H1 (cell line): ENCODE results near the gene NOL9. TPM values are rescaled to one million over a fixed set of nuclear protein-coding genes. Genes with fewer than 3 reads are reported as not detected.

Source experiments
- BACH1 ChIP-seq: IDR thresholded peaks from 2 replicates; pipeline ENCODE4 v1.6.1; 2012; ENCODE audit warnings: low read length, improper control_type of control experiment
- EGR1 ChIP-seq: IDR thresholded peaks from 2 replicates; pipeline ENCODE4 v1.6.1; 2011; ENCODE audit warnings: low read depth, low read length, borderline replicate concordance
- HDAC2 ChIP-seq, 2 experiments: fragments of 300-600 bp in 1 of 2; sonication (generic) in 1 of 2; IDR thresholded peaks; 2 replicates each; pipeline ENCODE4 v1.6.1; 2011 to 2012; ENCODE audit warnings: low read depth in 2 of 2, low read length in 2 of 2, mild to moderate bottlenecking in 2 of 2, moderate library complexity in 2 of 2, borderline replicate concordance in 1 of 2, inconsistent platforms in 1 of 2
- JUND ChIP-seq: IDR thresholded peaks from 2 replicates; pipeline ENCODE4 v1.6.1; 2011; ENCODE audit warnings: mild to moderate bottlenecking, improper control_type of control experiment, low read length
- KDM1A ChIP-seq: fragments of 200-600, 300-600 bp; sonication (generic); IDR thresholded peaks from 2 replicates; pipeline ENCODE4 v1.7.1; 2016; ENCODE audit warnings: mild to moderate bottlenecking, low read length, borderline replicate concordance
- KDM4A ChIP-seq: IDR thresholded peaks from one replicate; pipeline ENCODE4 v1.7.1; 2012; ENCODE audit warnings: low read depth, mild to moderate bottlenecking, moderate library complexity, low read length, inconsistent platforms; ENCODE audit not compliant: severe bottlenecking
- PHF8 ChIP-seq: fragments of 200-600 bp; sonication (generic); conservative IDR thresholded peaks from 2 replicates; pipeline ENCODE4 v1.7.1; 2012; ENCODE audit warnings: low read depth, mild to moderate bottlenecking, inconsistent platforms, low read length, moderate library complexity
- POLR2A ChIP-seq, 2 experiments: IDR thresholded peaks; 1 replicate in 1 of 2; 2 replicates in 1 of 2; pipeline ENCODE4 v1.6.1; 2011; ENCODE audit warnings: low read depth in 2 of 2, low read length in 2 of 2, mild to moderate bottlenecking in 2 of 2; ENCODE audit errors: control extremely low read depth in 1 of 2
- POLR2AphosphoS5 ChIP-seq: IDR thresholded peaks from 2 replicates; pipeline ENCODE4 v1.6.1; 2011; ENCODE audit warnings: low read depth, low read length
- POU5F1 ChIP-seq: IDR thresholded peaks from 2 replicates; pipeline ENCODE4 v1.6.1; 2011; ENCODE audit warnings: low read depth, mild to moderate bottlenecking, low read length, moderate library complexity
- RBBP5 ChIP-seq: IDR thresholded peaks from 2 replicates; pipeline ENCODE4 v1.7.1; 2012; ENCODE audit warnings: low read depth, mild to moderate bottlenecking, inconsistent platforms, low read length, moderate library complexity, borderline replicate concordance
- SAP30 ChIP-seq: fragments of 300-600 bp; sonication (generic); IDR thresholded peaks from 2 replicates; pipeline ENCODE4 v1.7.1; 2012; ENCODE audit warnings: low read length, moderate library complexity, mild to moderate bottlenecking, inconsistent platforms; ENCODE audit not compliant: insufficient read depth, insufficient replicate concordance
- SIN3A ChIP-seq, 2 experiments: IDR thresholded peaks in 1 of 2; conservative IDR thresholded peaks in 1 of 2; 2 replicates each; pipeline ENCODE4 v1.6.1; 2011 to 2012; ENCODE audit warnings: low read length in 2 of 2, improper control_type of control experiment in 1 of 2, low read depth in 1 of 2, mild to moderate bottlenecking in 1 of 2
- SP1 ChIP-seq: IDR thresholded peaks from 2 replicates; pipeline ENCODE4 v1.6.1; 2011; ENCODE audit warnings: low read depth, low read length
- SP4 ChIP-seq: IDR thresholded peaks from 2 replicates; pipeline ENCODE4 v1.6.1; 2012; ENCODE audit warnings: low read length, inconsistent platforms
- TCF12 ChIP-seq: IDR thresholded peaks from 2 replicates; pipeline ENCODE4 v1.6.1; 2011; ENCODE audit warnings: low read depth, mild to moderate bottlenecking, low read length
- polyA plus RNA-seq, 7 experiments: library from polyadenylated mRNA; depleted of rRNA in 3 of 7; stranded (reverse) in 5 of 7; unstranded in 2 of 7; fragments of >200 nt in 5 of 7; fragments of 200-250 nt in 2 of 7; gene quantifications; 1 replicate in 5 of 7; 2 replicates in 1 of 7; 4 replicates in 1 of 7; pipeline versions ENCODE4 v1.2.1 to v1.2.3, GENCODE V29; 2011 to 2013; ENCODE audit warnings: missing spikeins in 2 of 7, mixed read lengths in 2 of 7
- total RNA-seq: library from RNA; stranded (reverse); fragmentation: NEBNext Ultra II Directional; extraction: Animal tissue kit (Norgen Biotek cat#: 25700); gene quantifications from 2 replicates; pipeline ENCODE4 v1.2.1, GENCODE V29; 2021

Gene NOL9
- total and polyA plus RNA-seq, 2 of the 8 experiments (the other 6 are each of a cell fraction or from before 2014, with no cell fraction given), result 17.1 to 38.1 TPM

DNA sequence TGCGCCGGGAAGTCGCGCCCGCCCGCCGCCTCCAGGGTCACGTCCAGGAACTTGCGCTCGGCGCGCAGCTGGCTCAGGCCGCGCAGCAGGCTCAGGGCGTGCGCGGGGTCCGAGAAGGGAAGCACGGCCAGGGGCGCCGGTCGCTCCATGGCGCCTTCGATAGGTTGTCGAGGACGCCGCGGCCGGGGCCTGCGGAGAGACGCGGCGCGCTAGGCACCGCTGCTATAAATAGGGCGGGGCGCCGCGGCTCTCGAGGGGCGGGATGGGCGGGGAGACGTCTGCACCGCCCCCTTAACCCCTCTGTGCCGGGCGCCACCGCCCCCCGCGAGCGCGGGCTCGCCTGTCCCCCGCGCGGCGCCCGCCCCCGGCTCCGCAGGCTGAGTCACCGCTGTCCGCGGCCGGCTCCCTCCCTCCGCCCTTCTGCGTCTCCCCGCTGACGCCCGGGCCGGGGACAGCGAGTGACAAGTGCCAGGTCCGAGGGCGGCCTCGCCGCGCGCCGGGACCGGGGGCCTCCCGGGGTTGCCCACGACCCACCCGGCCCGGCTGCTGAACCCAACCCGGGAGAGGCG is 48.4 kb upstream of the NOL9 start, which contains the start of gene KLHL21 (continued):
- TF ChIP-seq EGR1, result peak; percentile 72; the same call in 1 of the 2 replicates
- TF ChIP-seq HDAC2 (IDR thresholded peaks at IDR 0.05; ENCODE audit: borderline replicate concordance in 1 of 2, low read depth in 2 of 2, low read length in 2 of 2), result peak; percentile 12 to 51; a peak in 1 of 4 replicates
- 0 out of 4 replicates have a peak, but pooled peaks of 1 of the 2 experiments have one; percentile 6 for TF ChIP-seq SIN3A (conservative IDR thresholded peaks at IDR 0.05 in 1 of 2, IDR thresholded peaks at IDR 0.05 in 1 of 2; ENCODE audit: low read depth in 1 of 2, low read length in 2 of 2)
- TF ChIP-seq POLR2A (IDR thresholded peaks at IDR 0.05; ENCODE audit: control extremely low read depth in 1 of 2, low read depth in 2 of 2, low read length in 2 of 2), result peak in 1 of 2 experiments; percentile 75; a peak in 1 of 3 replicates
- TF ChIP-seq POLR2AphosphoS5, result peak; percentile 67; the same call in 1 of the 2 replicates
- TF ChIP-seq PHF8, result peak; percentile 72
- peak; percentile 80 for TF ChIP-seq BACH1
- no peak for TF ChIP-seq SP1
- peak; percentile 44; the same call in 1 of the 2 replicates for TF ChIP-seq JUND
- TF ChIP-seq KDM4A, result peak; percentile 13
- TF ChIP-seq KDM1A, result 0 out of 2 replicates have a peak, but pooled peaks have one; percentile 1
- peak; percentile 37; the same call in 1 of the 2 replicates for TF ChIP-seq SP4
- TF ChIP-seq TCF12, result no peak
- peak; percentile 63; the same call in 1 of the 2 replicates for TF ChIP-seq RBBP5
- no peak for TF ChIP-seq SAP30
- no peak for TF ChIP-seq POU5F1
